ENCODE results near the gene LENG1. TPM values are rescaled to one million over a fixed set of nuclear protein-coding genes. Genes with fewer than 3 reads are reported as not detected.
A peak's percentile ranks its signal among the peaks of the same experiment; 100 is the strongest.

Gene LENG1
- total and polyA plus RNA-seq, 2 donors (not counting 3 experiments of a cell fraction or from before 2014, with no cell fraction given) = 3.0 to 5.0 TPM

DNA sequence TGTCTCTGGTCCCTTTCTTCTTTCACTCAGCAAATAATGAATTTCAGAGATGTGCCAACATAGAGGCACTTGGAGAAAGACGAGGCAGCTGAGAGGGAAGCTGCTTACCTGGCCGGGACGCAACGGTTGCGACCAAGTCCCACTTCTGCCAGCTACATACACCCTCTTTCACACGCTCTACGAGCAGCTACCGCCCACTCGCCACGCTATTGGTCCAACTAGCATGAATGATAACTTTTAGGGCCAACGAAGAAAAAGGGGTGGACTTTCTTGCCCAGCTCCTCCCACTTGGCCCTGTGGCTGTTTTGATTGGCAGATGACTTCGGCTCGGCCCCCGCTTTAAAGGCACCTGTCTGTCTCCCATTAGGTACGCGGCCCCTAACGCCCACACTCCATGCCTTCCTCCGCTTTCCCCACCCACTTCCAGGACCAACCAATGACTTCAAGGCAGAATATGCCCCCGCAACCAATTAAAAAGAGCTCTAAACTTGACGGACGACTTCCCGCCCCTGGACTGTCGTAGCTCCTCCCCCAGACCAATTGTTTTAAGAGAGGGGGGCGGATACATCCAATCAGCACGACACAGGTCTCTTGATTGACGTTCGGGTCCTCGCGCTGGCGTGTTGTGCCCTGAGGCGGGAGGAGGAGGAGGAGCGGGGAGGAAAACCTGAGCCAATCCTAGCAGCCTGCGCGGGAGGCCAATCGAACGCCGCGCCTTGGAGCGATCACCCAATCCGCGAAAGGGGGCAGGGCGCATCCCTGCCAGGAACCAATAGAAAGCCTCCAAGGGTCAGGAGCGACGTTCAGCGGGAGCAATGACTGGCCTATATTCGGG is 22.4 kb downstream of the LENG1 start:
- H2AFZ ChIP-seq (ENCODE audit: low read depth, low read length) = peak overlapping the region; percentile 94
- H3K79me2 ChIP-seq (ENCODE audit: control insufficient read depth, insufficient read depth, low read length) = peaks cover 43% of the 10 kb centered on the region
- intact Hi-C loops (cut with micrococcal nuclease) = loop anchor here (1.0 to 2.0 kb wide), 7 partner anchors 22 to 295 kb away; partner anchors contain the start of genes LENG1, MYADM, NDUFA3 and PRPF31
- no TSS peak for BruUV-seq (replicated peaks)
- no peaks in the 10 kb centered on the region for H4K20me1 ChIP-seq (replicated peaks; ENCODE audit: control insufficient read depth, extremely low read depth, insufficient read depth, low read length)
- DNase-seq (ENCODE audit: low read depth, low spot score) (peak; percentile 100), FAIRE-seq (peak; percentile 100)
- POLR2A ChIA-PET = interaction anchor here (0.5 to 1.7 kb wide), 15 partner anchors 12 to 311 kb away, joined by 3 to 13 read pairs (median 3); partner anchors contain the start of genes LENG1, MBOAT7, MYADM and PRPF31
- peak overlapping the region; percentile 14 to 98 (median 69) for H3K4me3 ChIP-seq (replicated peaks in 1 of 3; ENCODE audit: insufficient read depth in 1 of 3, low read depth in 1 of 3, low read length in 3 of 3)
- peaks cover 17% of the 10 kb centered on the region for H3K4me1 ChIP-seq (ENCODE audit: control insufficient read depth, extremely low read depth, insufficient read depth, low read length)
- no peaks in the 10 kb centered on the region for H3K9me1 ChIP-seq (replicated peaks; ENCODE audit: control insufficient read depth, extremely low read depth, insufficient read depth, low read length)
- peak overlapping the region; percentile 71 for H3K27ac ChIP-seq (ENCODE audit: insufficient read depth, low read depth, low read length)
- CTCF ChIA-PET = interaction anchor here (0.9 to 1.7 kb wide), 13 partner anchors 11 to 344 kb away, joined by 3 to 12 read pairs (median 6); partner anchors contain the start of gene LENG1
- H3K27me3 ChIP-seq (ENCODE audit: control insufficient read depth in 2 of 2, insufficient read depth in 2 of 2, low read length in 2 of 2) = no peaks in the 10 kb centered on the region
- no peaks in the 10 kb centered on the region for H3K9me3 ChIP-seq (replicated peaks; ENCODE audit: control insufficient read depth, insufficient read depth, low read length)
- no peak for TF ChIP-seq EZH2 (IDR thresholded peaks at IDR 0.05; ENCODE audit: borderline replicate concordance, low read depth, low read length, severe bottlenecking)
- TF ChIP-seq, protein P1, sequence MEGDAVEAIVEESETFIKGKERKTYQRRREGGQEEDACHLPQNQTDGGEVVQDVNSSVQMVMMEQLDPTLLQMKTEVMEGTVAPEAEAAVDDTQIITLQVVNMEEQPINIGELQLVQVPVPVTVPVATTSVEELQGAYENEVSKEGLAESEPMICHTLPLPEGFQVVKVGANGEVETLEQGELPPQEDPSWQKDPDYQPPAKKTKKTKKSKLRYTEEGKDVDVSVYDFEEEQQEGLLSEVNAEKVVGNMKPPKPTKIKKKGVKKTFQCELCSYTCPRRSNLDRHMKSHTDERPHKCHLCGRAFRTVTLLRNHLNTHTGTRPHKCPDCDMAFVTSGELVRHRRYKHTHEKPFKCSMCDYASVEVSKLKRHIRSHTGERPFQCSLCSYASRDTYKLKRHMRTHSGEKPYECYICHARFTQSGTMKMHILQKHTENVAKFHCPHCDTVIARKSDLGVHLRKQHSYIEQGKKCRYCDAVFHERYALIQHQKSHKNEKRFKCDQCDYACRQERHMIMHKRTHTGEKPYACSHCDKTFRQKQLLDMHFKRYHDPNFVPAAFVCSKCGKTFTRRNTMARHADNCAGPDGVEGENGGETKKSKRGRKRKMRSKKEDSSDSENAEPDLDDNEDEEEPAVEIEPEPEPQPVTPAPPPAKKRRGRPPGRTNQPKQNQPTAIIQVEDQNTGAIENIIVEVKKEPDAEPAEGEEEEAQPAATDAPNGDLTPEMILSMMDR (IDR thresholded peaks at IDR 0.05; ENCODE audit: extremely low read depth in 1 of 2, insufficient read depth in 1 of 2, low read depth in 1 of 2, low read length in 2 of 2) = no peak
- no peak for TF ChIP-seq MYC (IDR thresholded peaks at IDR 0.05; ENCODE audit: low read depth, low read length)
- no peak for TF ChIP-seq POLR2A (IDR thresholded peaks at IDR 0.05; ENCODE audit: low read depth, low read length)
- TF ChIP-seq FOS (IDR thresholded peaks at IDR 0.05; ENCODE audit: borderline replicate concordance, insufficient read depth, low read length) = no peak
- TF ChIP-seq, protein P2, sequence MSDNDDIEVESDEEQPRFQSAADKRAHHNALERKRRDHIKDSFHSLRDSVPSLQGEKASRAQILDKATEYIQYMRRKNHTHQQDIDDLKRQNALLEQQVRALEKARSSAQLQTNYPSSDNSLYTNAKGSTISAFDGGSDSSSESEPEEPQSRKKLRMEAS (IDR thresholded peaks at IDR 0.05; ENCODE audit: insufficient read depth, insufficient read length) = no peak
- no peak for TF ChIP-seq JUN (IDR thresholded peaks at IDR 0.05; ENCODE audit: borderline replicate concordance, insufficient read depth, insufficient read length, low read depth)
- no peak for TF ChIP-seq POLR2AphosphoS5 (IDR thresholded peaks at IDR 0.05; ENCODE audit: insufficient read depth, low read depth, low read length)
- TF ChIP-seq GATA2 (IDR thresholded peaks at IDR 0.05; ENCODE audit: insufficient read depth, insufficient read length, low read depth, low read length) = no peak
- H3K4me2 ChIP-seq (ENCODE audit: insufficient read depth, low read length) = peak overlapping the region; percentile 94
- H3K36me3 ChIP-seq (ENCODE audit: control insufficient read depth in 2 of 2, extremely low read depth in 1 of 2, insufficient read depth in 2 of 2, low read length in 2 of 2) = peaks cover 3 to 4% of the 10 kb centered on the region in 2 experiments
- dilution Hi-C loops (cut with MboI; ENCODE audit: extremely low pct_ligation_motif_present, low sequenced_read_pairs) = no loop called here
- H3K9ac ChIP-seq (replicated peaks; ENCODE audit: extremely low read depth, insufficient read depth, low read length) = peak overlapping the region; percentile 94
